ENCODE measurements around the gene ESRRB.

Gene ESRRB

GRCh38 chr14:76490735-76491134 lies 114.8 kb downstream of the ESRRB start:
- Histone ChIP-seq H3K36me3 (ENCODE audit: insufficient read depth, low read length) (no peaks in the 10 kb centered on the region), H3K27me3 (ENCODE audit: control insufficient read depth in 1 of 2, insufficient read depth in 2 of 2, low read length in 2 of 2) (no peaks in the 10 kb centered on the region), H3K4me3 (ENCODE audit: low read depth in 1 of 2, low read length in 2 of 2) (no peak overlapping the region), H3K27ac (ENCODE audit: low read depth, low read length) (no peak overlapping the region), H3K9ac (ENCODE audit: low read length) (no peak overlapping the region), H3K9me3 (ENCODE audit: low read length) (no peaks in the 10 kb centered on the region), H3K4me1 (ENCODE audit: insufficient read depth, low read length) (no peaks in the 10 kb centered on the region)

- H3K4me3 ChIP-seq (ENCODE audit: low read depth in 1 of 2, low read length in 2 of 2): no peak overlapping the region
- no peaks in the 10 kb centered on the region for H3K4me1 ChIP-seq (ENCODE audit: insufficient read depth, low read length)
- H3K27ac ChIP-seq (ENCODE audit: low read depth, low read length): no peak overlapping the region
- no peaks in the 10 kb centered on the region for H3K9me3 ChIP-seq (ENCODE audit: low read length)
- no peak overlapping the region for H3K9ac ChIP-seq (ENCODE audit: low read length)
- H3K27me3 ChIP-seq (ENCODE audit: control insufficient read depth in 1 of 2, insufficient read depth in 2 of 2, low read length in 2 of 2): no peaks in the 10 kb centered on the region
- H3K36me3 ChIP-seq (ENCODE audit: insufficient read depth, low read length): no peaks in the 10 kb centered on the region
These were observed 115.4 kb downstream of the ESRRB start for GRCh38 chr14:76491172-76491930.

GRCh38 chr14:76495983-76496382 lies 120.0 kb downstream of the ESRRB start:
- Histone ChIP-seq H3K9me3 (ENCODE audit: low read length) (no peaks in the 10 kb centered on the region), H3K27me3 (ENCODE audit: control insufficient read depth in 1 of 2, insufficient read depth in 2 of 2, low read length in 2 of 2) (no peaks in the 10 kb centered on the region), H3K9ac (ENCODE audit: low read length) (no peak overlapping the region), H3K27ac (ENCODE audit: low read depth, low read length) (no peak overlapping the region), H3K4me3 (ENCODE audit: low read depth in 1 of 2, low read length in 2 of 2) (no peak overlapping the region), H3K36me3 (ENCODE audit: insufficient read depth, low read length) (no peaks in the 10 kb centered on the region), H3K4me1 (ENCODE audit: insufficient read depth, low read length) (no peaks in the 10 kb centered on the region)

- Histone ChIP-seq H3K36me3 (ENCODE audit: insufficient read depth, low read length) (no peaks in the 10 kb centered on the region), H3K9ac (ENCODE audit: low read length) (no peak overlapping the region), H3K27me3 (ENCODE audit: control insufficient read depth in 1 of 2, insufficient read depth in 2 of 2, low read length in 2 of 2) (no peaks in the 10 kb centered on the region), H3K4me3 (ENCODE audit: low read depth in 1 of 2, low read length in 2 of 2) (no peak overlapping the region), H3K9me3 (ENCODE audit: low read length) (no peaks in the 10 kb centered on the region), H3K27ac (ENCODE audit: low read depth, low read length) (no peak overlapping the region), H3K4me1 (ENCODE audit: insufficient read depth, low read length) (no peaks in the 10 kb centered on the region)
These were observed 120.7 kb downstream of the ESRRB start for GRCh38 chr14:76496595-76496994.

- H3K27me3 ChIP-seq (ENCODE audit: control insufficient read depth in 1 of 2, insufficient read depth in 2 of 2, low read length in 2 of 2): no peaks in the 10 kb centered on the region
- no peaks in the 10 kb centered on the region for H3K36me3 ChIP-seq (ENCODE audit: insufficient read depth, low read length)
- no peaks in the 10 kb centered on the region for H3K9me3 ChIP-seq (ENCODE audit: low read length)
- no peak overlapping the region for H3K4me3 ChIP-seq (ENCODE audit: low read depth in 1 of 2, low read length in 2 of 2)
- no peaks in the 10 kb centered on the region for H3K4me1 ChIP-seq (ENCODE audit: insufficient read depth, low read length)
- no peak overlapping the region for H3K27ac ChIP-seq (ENCODE audit: low read depth, low read length)
- no peak overlapping the region for H3K9ac ChIP-seq (ENCODE audit: low read length)
These were observed 121.9 kb downstream of the ESRRB start for GRCh38 chr14:76497550-76498462.

- Histone ChIP-seq H3K9me3 (ENCODE audit: low read length) (no peaks in the 10 kb centered on the region), H3K27ac (ENCODE audit: low read depth, low read length) (no peak overlapping the region), H3K27me3 (ENCODE audit: control insufficient read depth in 1 of 2, insufficient read depth in 2 of 2, low read length in 2 of 2) (no peaks in the 10 kb centered on the region), H3K4me1 (ENCODE audit: insufficient read depth, low read length) (no peaks in the 10 kb centered on the region), H3K9ac (ENCODE audit: low read length) (no peak overlapping the region), H3K4me3 (ENCODE audit: low read depth in 1 of 2, low read length in 2 of 2) (no peak overlapping the region), H3K36me3 (ENCODE audit: insufficient read depth, low read length) (no peaks in the 10 kb centered on the region)
These were observed 122.6 kb downstream of the ESRRB start for GRCh38 chr14:76498463-76498935.

- Histone ChIP-seq H3K36me3 (ENCODE audit: insufficient read depth, low read length) (no peaks in the 10 kb centered on the region), H3K4me3 (ENCODE audit: low read depth in 1 of 2, low read length in 2 of 2) (no peak overlapping the region), H3K9me3 (ENCODE audit: low read length) (no peaks in the 10 kb centered on the region), H3K27me3 (ENCODE audit: control insufficient read depth in 1 of 2, insufficient read depth in 2 of 2, low read length in 2 of 2) (no peaks in the 10 kb centered on the region), H3K4me1 (ENCODE audit: insufficient read depth, low read length) (no peaks in the 10 kb centered on the region), H3K9ac (ENCODE audit: low read length) (no peak overlapping the region), H3K27ac (ENCODE audit: low read depth, low read length) (no peak overlapping the region)
These were observed 123.0 kb downstream of the ESRRB start for GRCh38 chr14:76498976-76499375.

GRCh38 chr14:76499399-76499798 lies 123.5 kb downstream of the ESRRB start:
- H3K27me3 ChIP-seq (ENCODE audit: control insufficient read depth in 1 of 2, insufficient read depth in 2 of 2, low read length in 2 of 2): no peaks in the 10 kb centered on the region
- H3K9ac ChIP-seq (ENCODE audit: low read length): no peak overlapping the region
- H3K9me3 ChIP-seq (ENCODE audit: low read length): no peaks in the 10 kb centered on the region
- no peaks in the 10 kb centered on the region for H3K36me3 ChIP-seq (ENCODE audit: insufficient read depth, low read length)
- H3K4me3 ChIP-seq (ENCODE audit: low read depth in 1 of 2, low read length in 2 of 2): no peak overlapping the region
- no peaks in the 10 kb centered on the region for H3K4me1 ChIP-seq (ENCODE audit: insufficient read depth, low read length)
- H3K27ac ChIP-seq (ENCODE audit: low read depth, low read length): no peak overlapping the region

- Histone ChIP-seq H3K9ac (ENCODE audit: low read length) (no peak overlapping the region), H3K36me3 (ENCODE audit: insufficient read depth, low read length) (no peaks in the 10 kb centered on the region), H3K4me3 (ENCODE audit: low read depth in 1 of 2, low read length in 2 of 2) (no peak overlapping the region), H3K27me3 (ENCODE audit: control insufficient read depth in 1 of 2, insufficient read depth in 2 of 2, low read length in 2 of 2) (no peaks in the 10 kb centered on the region), H3K27ac (ENCODE audit: low read depth, low read length) (no peak overlapping the region), H3K9me3 (ENCODE audit: low read length) (no peaks in the 10 kb centered on the region), H3K4me1 (ENCODE audit: insufficient read depth, low read length) (no peaks in the 10 kb centered on the region)
These were observed 124.1 kb downstream of the ESRRB start for GRCh38 chr14:76500011-76500410.

- no peaks in the 10 kb centered on the region for H3K27me3 ChIP-seq (ENCODE audit: control insufficient read depth in 1 of 2, insufficient read depth in 2 of 2, low read length in 2 of 2)
- H3K9me3 ChIP-seq (ENCODE audit: low read length): no peaks in the 10 kb centered on the region
- H3K4me1 ChIP-seq (ENCODE audit: insufficient read depth, low read length): no peaks in the 10 kb centered on the region
- no peaks in the 10 kb centered on the region for H3K36me3 ChIP-seq (ENCODE audit: insufficient read depth, low read length)
- no peak overlapping the region for H3K9ac ChIP-seq (ENCODE audit: low read length)
- no peak overlapping the region for H3K4me3 ChIP-seq (ENCODE audit: low read depth in 1 of 2, low read length in 2 of 2)
- H3K27ac ChIP-seq (ENCODE audit: low read depth, low read length): no peak overlapping the region
These were observed 124.5 kb downstream of the ESRRB start for GRCh38 chr14:76500480-76500879.

- H3K4me1 ChIP-seq (ENCODE audit: insufficient read depth, low read length): no peaks in the 10 kb centered on the region
- H3K36me3 ChIP-seq (ENCODE audit: insufficient read depth, low read length): no peaks in the 10 kb centered on the region
- no peaks in the 10 kb centered on the region for H3K27me3 ChIP-seq (ENCODE audit: control insufficient read depth in 1 of 2, insufficient read depth in 2 of 2, low read length in 2 of 2)
- no peak overlapping the region for H3K4me3 ChIP-seq (ENCODE audit: low read depth in 1 of 2, low read length in 2 of 2)
- no peak overlapping the region for H3K9ac ChIP-seq (ENCODE audit: low read length)
- H3K27ac ChIP-seq (ENCODE audit: low read depth, low read length): no peak overlapping the region
- no peaks in the 10 kb centered on the region for H3K9me3 ChIP-seq (ENCODE audit: low read length)
These were observed 125.3 kb downstream of the ESRRB start for GRCh38 chr14:76501156-76501720.
